ENCODE data around the gene DDRGK1. TPM values are rescaled to one million over a fixed set of nuclear protein-coding genes. Genes with fewer than 3 reads are reported as not detected.

Gene DDRGK1
- total and polyA plus RNA-seq, 4 donors: 16.8 to 72.4 (median 48.5) TPM

- H3K9me3 ChIP-seq (ENCODE audit: control insufficient read depth in 4 of 4, low read length in 3 of 4): no peaks in the 10 kb centered on the region
- no peaks in the 10 kb centered on the region for H3K4me1 ChIP-seq (ENCODE audit: control insufficient read depth in 4 of 4, insufficient read depth in 4 of 4, low read length in 3 of 4)
- no peak overlapping the region for H3K4me3 ChIP-seq (ENCODE audit: low read depth in 1 of 3, low read length in 3 of 3)
- no peak overlapping the region for H3K9ac ChIP-seq (ENCODE audit: low read depth in 1 of 2, low read length in 2 of 2)
- no peaks in the 10 kb centered on the region for H3K27me3 ChIP-seq (ENCODE audit: control insufficient read depth in 4 of 4, insufficient read depth in 4 of 4, low read length in 3 of 4)
- no peak for DNase-seq (ENCODE audit: low spot score)
- WGBS: 89% methylated on average over 8 of the region's 8 CpGs
- TF ChIP-seq RAD21 (IDR thresholded peaks at IDR 0.05) (no peak), HNF4G (IDR thresholded peaks at IDR 0.05) (no peak), MAX (IDR thresholded peaks at IDR 0.05) (no peak), CTCF (IDR thresholded peaks at IDR 0.05; ENCODE audit: low read depth, low read length, missing input control) (no peak), NR2F2 (IDR thresholded peaks at IDR 0.05) (no peak), YY1 (IDR thresholded peaks at IDR 0.05) (no peak), FOXA1 (IDR thresholded peaks at IDR 0.05) (no peak), HNF4A (conservative IDR thresholded peaks at IDR 0.05) (no peak), ATF3 (IDR thresholded peaks at IDR 0.05) (no peak), REST (IDR thresholded peaks at IDR 0.05) (no peak), JUND (IDR thresholded peaks at IDR 0.05) (no peak), TAF1 (conservative IDR thresholded peaks at IDR 0.05) (no peak), EGR1 (IDR thresholded peaks at IDR 0.05; ENCODE audit: low read depth in 2 of 2) (no peak), ZBTB33 (IDR thresholded peaks at IDR 0.05) (no peak), RXRA (IDR thresholded peaks at IDR 0.05) (no peak), SP1 (IDR thresholded peaks at IDR 0.05) (no peak)
- H3K36me3 ChIP-seq (ENCODE audit: control insufficient read depth in 4 of 4, insufficient read depth in 3 of 4, low read depth in 1 of 4, low read length in 3 of 4): peaks cover 2 to 16% (median 12%) of the 10 kb centered on the region in 4 donors
- no peak overlapping the region for H3K27ac ChIP-seq (ENCODE audit: low read depth in 1 of 2, low read length in 2 of 2)
Observed at GRCh38 chr20:3224681-3225421, 20.4 kb upstream of the DDRGK1 start.

All from liver (tissue), 9 donors.